8988T (cell line): ENCODE measurements around the gene USP3.
"Not testable (repeated sequence)": the region's sequence is repeated elsewhere in the genome, so short reads cannot be mapped to it uniquely, and the experiment has no call there.

Experiments
- DNase-seq: peaks from one replicate; pipeline ENCODE4 v3.0.0; 2011

USP3 gene

GRCh38 chr15:63519041-63519440 lies 14.6 kb downstream of the USP3 start:
- no peak for DNase-seq

DNA sequence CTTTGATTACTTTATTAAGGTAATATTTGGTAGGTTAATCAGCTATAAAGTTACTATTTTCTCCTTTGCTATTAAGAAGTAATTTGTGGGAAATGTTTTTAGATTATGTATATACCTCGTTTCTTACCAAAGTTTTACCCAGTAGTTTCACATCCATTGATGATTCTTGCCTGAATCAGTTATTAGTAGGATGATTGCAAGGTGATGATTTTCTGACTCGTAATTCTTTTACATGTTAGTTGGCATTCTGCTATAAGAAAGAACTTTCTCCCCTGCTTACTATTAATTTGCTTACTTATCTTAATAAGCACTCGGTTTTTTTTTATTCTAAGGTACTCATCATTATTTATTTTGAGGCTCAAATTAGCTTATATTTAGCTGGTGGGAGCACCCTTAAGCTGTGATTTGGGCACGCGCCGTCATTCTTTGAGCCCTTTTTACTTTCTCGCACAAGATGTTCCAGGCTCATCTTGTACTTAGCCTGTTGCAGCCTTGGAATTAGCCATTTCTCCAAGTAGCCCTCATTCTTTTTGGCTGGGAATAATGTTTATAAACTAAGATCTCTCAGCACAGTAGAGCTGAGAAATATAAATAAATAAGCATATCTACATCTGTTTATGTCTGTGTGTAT lies 15.3 kb downstream of the USP3 start:
- no peak for DNase-seq

- DNase-seq = not testable (repeated sequence)
Observed at GRCh38 chr15:63520462-63520861, 16.1 kb downstream of the USP3 start.

GRCh38 chr15:63522225-63522578 lies 17.8 kb downstream of the USP3 start:
- no peak for DNase-seq

GRCh38 chr15:63523306-63523990 lies 19.1 kb downstream of the USP3 start:
- DNase-seq = no peak

- DNase-seq = no peak
Observed at GRCh38 chr15:63524316-63525015, 20.1 kb downstream of the USP3 start.

GRCh38 chr15:63526401-63526800 lies 22.0 kb downstream of the USP3 start:
- DNase-seq = no peak

GRCh38 chr15:63528138-63528659 lies 23.8 kb downstream of the USP3 start:
- no peak for DNase-seq

DNA sequence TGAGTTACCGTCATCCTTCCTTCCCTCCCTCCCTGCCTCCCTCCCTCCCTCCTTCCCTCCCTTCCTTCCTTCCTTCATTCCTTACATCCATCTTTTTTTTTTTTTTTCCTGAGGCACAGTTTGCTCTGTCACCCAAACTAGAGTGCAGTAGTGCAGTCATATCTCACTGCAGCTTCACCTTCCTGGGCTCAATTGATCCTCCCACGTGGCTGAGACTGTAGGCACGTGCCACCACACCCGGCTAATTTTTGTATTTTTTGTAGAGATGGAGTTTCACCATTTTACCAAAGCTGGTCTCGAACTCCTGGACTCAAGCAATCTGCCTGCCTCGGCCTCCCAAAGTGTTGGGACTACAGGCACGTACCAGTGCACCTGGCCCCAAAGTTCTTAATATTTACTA lies 25.8 kb downstream of the USP3 start:
- no peak for DNase-seq

DNA sequence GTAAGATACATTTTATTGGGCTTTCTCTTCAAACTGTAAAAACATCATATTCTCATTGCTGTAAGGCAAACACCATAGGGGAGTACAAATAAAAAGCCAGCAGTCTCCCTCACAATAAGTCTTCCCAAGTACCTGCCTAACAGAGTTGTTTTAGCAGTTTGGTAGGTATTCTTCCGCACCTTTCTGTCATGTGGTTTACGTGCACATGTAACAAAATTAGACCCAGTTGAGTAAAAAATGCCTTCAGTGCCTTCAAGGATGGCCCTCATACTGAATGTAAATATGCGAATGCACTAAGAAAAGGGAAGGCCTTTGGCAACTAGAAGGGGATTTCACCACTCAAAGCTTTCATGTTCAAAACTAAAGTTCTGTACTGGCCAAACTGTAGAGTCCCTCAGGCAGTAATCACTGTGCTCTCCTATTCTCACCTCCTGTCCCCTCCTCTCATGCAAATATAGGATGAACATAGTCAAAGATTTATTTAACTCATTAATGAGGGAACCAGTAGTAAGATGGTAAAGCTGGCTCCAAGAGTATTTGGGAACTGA lies 26.4 kb downstream of the USP3 start:
- no peak for DNase-seq

DNA sequence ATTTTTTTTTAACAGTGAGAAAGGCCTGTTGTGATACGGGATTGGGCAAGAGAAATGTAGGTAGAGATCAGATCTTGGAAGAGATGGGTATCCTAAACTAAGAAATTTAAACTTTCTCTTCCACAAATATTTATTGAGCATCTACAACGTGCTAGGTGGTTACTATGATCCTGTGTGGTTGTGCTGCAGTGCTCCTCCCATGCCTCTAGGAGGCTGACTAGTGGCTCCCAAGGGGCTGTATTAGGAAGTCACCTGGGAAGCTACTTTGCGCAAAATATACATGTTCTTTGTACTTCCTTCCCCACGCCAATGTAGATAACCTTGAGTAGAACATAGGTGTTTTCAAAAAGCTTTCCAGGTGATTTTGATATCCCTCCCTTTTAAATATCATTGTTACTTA lies 27.2 kb downstream of the USP3 start:
- DNase-seq = no peak

GRCh38 chr15:63532307-63532744 lies 27.9 kb downstream of the USP3 start:
- no peak for DNase-seq

DNA sequence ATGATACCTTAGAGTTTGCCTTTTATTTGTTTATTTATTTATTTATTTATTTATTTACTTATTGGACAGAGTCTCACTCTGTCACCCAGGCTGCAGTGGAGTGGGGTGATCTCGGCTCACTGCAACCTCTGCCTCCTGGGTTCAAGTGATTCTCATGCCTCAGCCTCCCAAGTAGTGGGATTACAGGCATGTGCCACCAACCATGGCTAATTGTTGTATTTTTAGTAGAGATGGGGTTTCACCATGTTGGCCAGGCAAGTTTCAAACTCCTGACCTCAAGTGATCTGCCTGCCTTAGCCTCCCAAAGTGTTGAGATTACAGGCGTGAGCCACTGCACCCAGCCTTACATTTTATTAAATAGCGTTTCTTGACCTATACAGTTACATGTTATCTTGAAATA lies 30.5 kb downstream of the USP3 start:
- not testable (repeated sequence) for DNase-seq

DNA sequence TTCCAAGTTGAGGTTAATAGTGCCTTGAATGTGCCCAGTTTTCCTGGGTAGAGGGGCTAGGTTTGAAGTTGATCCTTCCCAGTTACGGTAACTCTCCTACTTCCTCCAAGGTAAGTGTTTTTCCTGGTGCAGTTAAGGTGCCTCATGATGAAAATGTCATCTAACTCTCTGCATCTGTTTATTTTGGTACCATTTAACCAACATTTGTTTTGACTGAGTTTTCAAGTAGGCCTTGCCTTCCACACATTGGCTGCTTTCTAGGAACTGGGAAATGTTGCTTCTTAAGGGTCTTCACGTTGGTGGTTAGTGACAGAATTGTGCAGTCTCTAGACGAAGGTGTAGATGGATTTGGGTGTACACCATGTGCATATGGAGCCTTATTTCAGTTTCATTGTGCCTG lies 31.3 kb downstream of the USP3 start:
- DNase-seq = no peak

- DNase-seq = no peak
Observed at GRCh38 chr15:63538876-63539275, 34.5 kb downstream of the USP3 start.

DNA sequence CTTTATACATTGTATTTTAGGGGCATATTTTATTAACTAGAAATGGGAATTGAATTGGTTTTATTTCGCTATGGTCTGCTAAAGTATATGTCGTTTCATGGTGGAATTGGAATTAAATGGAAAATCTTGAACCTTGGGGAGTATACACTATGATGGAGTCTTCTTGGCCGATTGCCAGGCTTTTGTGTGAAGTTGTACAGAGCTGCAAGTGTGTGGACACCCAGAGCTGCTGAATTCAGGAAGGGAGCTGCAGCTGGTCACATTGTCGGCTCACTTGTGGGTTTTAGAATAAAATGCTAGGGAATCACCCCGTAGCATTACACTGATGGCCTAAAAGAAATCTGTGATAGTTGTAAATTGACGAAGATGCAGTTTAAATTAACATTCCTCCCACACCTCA lies 35.1 kb downstream of the USP3 start:
- no peak for DNase-seq

GRCh38 chr15:63539998-63540397 lies 35.6 kb downstream of the USP3 start:
- DNase-seq = no peak

- DNase-seq = no peak
Observed at GRCh38 chr15:63540449-63540848, 36.1 kb downstream of the USP3 start.

DNA sequence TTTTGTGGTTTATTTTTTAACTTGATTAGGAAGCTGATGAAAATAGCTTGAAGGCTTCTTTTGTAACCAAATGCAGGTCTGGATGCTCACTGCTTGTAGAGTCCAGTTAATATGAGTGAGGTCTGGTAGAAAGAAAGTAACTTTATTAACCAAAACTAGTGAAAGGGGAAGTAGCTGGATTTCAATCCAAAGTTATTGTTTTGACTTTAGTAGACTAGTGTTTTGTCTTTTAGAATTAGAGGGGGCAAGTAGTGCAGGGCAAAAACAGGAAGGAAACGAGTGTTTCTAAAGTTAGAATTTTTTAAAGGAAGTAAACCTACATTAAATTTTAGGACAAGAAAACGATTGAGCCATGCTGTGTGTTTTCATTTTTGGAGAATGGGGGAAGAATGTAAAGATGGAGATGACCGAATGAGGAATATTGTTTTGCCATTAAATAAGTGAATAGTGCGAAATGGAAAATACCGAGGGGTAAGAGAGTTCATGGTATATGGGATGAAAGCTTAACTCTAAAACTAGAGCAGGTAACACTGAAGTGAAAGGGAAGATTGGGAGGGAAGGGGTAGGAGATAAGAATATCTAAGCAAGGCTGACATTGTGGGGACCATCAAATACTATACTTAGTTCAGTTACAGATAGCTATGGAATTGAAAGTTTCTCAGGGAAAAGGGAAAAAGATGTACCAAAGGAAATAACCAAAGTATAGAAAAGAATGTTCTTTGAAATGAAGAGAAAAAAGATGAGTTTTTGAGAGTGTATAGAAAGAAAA lies 40.0 kb downstream of the USP3 start:
- no peak for DNase-seq

- no peak for DNase-seq
Observed at GRCh38 chr15:63545520-63545919, 41.1 kb downstream of the USP3 start.

DNA sequence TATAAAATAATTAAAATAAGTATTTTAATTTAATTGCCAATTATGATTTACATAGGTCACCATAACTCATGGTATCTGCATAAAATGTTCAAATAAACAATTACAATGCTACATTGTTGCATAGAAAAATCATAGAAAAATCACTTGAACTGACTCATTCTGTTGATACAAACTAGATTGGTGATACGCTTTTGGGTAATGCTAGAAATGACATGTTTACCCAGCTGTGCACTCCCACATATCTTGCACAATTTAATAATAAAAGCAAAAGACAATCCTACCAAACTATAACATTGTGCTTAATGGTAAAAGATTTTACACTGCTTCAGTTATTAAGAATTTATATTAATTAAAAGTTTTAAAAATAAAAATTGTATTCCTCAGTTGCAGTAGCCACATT lies 47.0 kb downstream of the USP3 start:
- DNase-seq = no peak

DNA sequence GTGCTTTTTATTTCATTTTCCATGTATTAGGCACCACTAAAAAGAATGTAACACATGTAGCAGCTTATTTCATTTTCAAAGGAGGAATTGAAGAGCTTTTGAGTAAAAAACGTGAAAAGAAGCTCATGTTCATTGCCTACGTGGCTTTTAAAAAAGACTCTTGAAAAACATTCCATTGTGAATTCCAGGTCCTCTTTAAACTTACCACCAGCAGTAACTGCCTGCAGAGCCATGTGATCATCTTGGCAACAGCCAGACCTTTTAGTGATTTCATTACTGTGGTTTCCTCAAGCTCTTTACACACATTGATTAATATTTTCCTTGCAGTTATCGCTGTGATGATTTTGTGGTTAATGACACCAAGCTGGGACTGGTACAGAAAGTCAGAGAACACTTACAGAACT lies 49.0 kb downstream of the USP3 start:
- DNase-seq = no peak

DNA sequence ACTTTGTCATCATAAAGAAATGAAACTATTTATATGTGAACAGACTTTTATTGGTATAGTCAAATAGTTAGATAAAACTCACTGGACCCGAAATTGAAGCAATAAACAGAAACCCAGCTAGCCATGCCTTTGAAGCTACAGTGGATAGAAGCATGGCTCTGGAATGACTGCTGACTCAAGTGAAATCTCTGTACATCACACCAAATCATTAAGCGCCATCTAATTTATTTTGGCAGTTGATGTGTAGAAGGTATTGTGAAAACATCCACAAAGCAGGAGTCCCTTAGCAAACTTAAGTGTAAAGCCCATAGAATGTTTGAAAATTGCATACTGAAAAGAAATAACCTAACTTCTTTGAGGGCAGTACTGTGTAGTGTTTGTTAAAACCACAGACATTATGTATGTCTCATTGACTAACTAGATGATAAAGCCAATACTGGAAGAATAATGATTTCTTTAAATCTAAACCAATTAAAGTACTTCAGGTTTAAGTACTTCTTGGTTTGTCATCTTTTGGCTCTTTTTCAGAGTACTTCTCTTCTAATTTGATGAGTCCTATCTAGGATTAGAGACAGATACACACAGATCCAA lies 50.0 kb downstream of the USP3 start:
- no peak for DNase-seq
